Jurkat, Clone E6-1 (cell line): ENCODE results near the gene ALPI.
"Not testable (repeated sequence)": the region's sequence is repeated elsewhere in the genome, so short reads cannot be mapped to it uniquely, and the experiment has no call there.

ENCODE experiments used
- DNase-seq: peaks from one replicate; pipeline ENCODE4 v3.0.0-alpha.2; 2011; ENCODE audit warnings: low read depth, low spot score
- H3K4me3 ChIP-seq: 2 replicates; pipeline ENCODE4 v1.5.1; 2011; ENCODE audit warnings: mild to moderate bottlenecking, low read length, control low read depth, moderate library complexity

ALPI gene

DNA sequence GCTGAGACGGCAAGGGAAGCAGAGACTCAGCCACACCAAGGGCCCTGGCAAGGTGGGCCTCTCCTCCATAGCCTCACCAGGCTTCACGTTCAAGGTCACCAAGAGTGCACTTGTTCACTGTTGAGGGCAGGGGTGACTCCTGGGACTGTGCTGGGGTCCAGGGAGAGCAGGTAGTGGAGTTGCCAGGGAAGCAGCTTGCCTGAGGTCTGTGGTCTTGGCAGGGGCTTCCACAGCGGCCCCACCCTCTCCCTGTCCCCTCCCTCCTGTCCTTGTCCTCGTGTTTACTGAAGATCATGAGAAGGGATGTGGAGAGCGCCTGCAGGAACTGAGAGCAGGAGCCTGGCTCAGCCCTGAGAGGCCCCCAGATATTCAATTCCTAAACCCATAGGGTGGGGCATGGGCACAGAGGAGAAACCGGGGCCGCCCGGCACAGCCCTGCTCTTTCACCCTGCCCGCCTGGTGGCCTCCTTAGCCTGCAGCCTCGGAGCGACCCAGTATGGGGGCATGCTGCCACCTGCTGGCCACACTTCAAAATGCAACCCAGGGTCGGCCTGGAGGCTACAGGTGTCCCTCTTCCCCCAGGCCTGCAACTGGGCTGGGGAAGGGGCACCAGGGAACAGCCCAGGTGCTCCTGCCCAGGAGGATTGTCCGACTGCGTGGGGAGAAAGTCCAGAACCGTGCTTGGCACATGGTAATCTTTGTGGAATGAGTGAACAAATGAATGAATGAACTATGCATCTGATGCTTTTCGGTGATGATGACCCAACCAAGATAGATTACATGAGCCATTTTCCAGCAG is 15.5 kb upstream of the ALPI start:
- DNase-seq: peak; percentile 63

GRCh38 chr2:232441147-232441651 is 14.8 kb upstream of the ALPI start:
- DNase-seq: no peak
- no peak overlapping the region for H3K4me3 ChIP-seq

More for the DNA sequence above, 15.5 kb upstream of the ALPI start:
- not testable (repeated sequence) for H3K4me3 ChIP-seq

GRCh38 chr2:232441922-232442321 is 14.0 kb upstream of the ALPI start:
- not testable (repeated sequence) for DNase-seq, H3K4me3 ChIP-seq

- DNase-seq, H3K4me3 ChIP-seq: not testable (repeated sequence)
These were observed 13.5 kb upstream of the ALPI start for GRCh38 chr2:232442431-232442830.

- DNase-seq, H3K4me3 ChIP-seq: not testable (repeated sequence)
These were observed 12.9 kb upstream of the ALPI start for GRCh38 chr2:232443047-232443446.

GRCh38 chr2:232443669-232444408 is 12.1 kb upstream of the ALPI start:
- DNase-seq, H3K4me3 ChIP-seq: not testable (repeated sequence)

DNA sequence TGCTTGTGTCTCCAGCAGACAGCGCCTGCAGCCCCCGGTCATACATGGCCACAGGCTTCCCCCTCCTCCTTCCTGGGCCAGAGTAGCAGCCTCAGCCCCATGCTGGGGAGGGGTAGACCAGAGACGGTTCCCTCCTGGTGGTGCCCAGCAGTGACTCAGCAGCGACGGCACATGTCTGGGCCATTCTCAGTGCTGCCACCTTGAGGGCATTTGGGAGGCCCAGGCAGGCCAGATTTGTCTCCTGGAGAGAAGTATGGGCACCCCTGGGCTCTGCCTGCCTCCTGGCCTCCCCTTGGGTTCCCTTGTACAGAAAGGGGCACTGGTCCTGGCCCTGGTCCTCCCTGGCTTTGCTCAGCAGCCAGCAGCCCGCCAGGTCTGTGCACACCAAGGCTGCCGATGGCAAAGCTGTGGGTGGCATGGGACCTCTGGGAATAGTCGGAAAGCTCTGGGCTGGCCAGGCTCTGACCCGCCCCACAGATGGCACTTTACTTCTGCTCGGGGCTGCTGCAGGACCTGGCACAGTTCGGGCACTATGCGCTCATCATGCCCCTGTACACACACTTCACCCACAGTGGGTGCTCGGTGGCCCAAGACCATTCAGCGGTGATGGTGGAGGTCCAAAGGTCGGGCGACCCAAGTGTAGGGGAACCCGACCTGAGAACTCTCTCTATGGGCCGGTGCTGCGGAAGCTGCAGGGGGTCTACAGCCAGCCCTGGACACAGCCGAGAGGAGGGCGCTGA is 11.4 kb upstream of the ALPI start:
- H3K4me3 ChIP-seq: no peak overlapping the region
- peak; percentile 76 for DNase-seq

DNA sequence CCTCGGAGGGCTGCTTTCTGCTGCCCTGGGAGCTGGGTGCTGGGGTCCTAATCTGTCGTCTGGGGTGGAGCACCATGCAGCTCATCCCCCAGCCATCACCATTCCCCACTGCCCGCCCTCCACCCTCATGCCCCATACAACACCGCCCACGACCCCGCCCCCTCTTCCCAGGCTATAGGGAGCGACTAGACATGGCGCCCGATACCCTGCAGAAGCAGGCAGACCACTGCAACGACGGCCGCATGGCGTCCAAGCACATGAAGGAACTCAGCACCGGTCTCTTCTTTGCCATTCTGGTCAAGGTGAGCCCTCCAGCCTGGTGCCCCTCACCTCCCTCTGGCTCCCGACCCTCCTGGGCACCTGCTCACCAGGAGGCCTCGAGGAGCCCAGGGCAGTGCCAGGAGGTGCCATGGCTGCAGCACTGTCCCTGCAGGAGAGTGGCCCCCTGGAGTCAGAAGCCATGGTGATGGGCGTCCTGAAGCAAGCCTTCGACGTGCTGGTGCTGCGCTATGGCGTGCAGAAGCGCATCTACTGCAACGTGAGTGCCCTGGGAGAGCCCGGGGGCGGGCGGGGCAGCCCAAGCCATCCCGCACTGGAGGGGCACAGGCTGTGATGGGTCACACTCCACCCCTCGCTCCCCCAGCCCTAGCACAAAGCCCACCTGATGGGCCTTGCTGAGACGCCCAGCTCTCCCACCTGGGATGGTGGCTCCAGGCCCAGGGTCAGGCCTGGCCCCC is 10.6 kb upstream of the ALPI start:
- not testable (repeated sequence) for H3K4me3 ChIP-seq, DNase-seq

DNA sequence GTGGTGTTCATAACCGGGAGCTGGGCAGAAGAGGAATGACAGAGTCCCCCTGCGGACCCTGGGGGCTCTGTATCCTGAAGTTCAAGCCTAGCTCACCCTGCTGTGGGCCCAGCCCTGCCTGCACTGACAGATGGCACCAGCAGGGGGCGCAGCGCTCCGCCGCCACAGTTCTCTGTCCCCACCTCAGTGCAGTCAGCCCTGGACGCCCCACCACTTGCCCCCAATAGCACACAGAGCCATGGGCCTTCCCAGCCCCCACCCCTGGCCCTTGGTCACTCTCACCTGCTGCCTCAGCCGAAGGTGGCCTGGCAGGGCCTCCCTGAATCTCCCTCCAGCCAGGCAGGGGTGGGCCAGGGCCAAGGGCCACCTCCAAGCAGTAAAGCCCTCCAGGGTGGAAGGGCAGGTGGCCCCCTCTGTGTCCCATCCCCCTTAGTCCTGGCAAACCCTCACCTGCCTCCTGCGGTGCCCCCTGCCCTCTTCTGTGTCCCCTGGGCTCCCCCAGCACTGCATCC is 9.6 kb upstream of the ALPI start:
- DNase-seq, H3K4me3 ChIP-seq: not testable (repeated sequence)

- no peak overlapping the region for H3K4me3 ChIP-seq
- DNase-seq: no peak
These were observed 8.8 kb upstream of the ALPI start for GRCh38 chr2:232447091-232447620.

- no peak for DNase-seq
- no peak overlapping the region for H3K4me3 ChIP-seq
These were observed 8.2 kb upstream of the ALPI start for GRCh38 chr2:232447638-232448303.

- DNase-seq: peak; percentile 54
- no peak overlapping the region for H3K4me3 ChIP-seq
These were observed 7.7 kb upstream of the ALPI start for GRCh38 chr2:232448304-232448690.

- DNase-seq: no peak
- H3K4me3 ChIP-seq: no peak overlapping the region
These were observed 6.0 kb upstream of the ALPI start for GRCh38 chr2:232449964-232450363.

DNA sequence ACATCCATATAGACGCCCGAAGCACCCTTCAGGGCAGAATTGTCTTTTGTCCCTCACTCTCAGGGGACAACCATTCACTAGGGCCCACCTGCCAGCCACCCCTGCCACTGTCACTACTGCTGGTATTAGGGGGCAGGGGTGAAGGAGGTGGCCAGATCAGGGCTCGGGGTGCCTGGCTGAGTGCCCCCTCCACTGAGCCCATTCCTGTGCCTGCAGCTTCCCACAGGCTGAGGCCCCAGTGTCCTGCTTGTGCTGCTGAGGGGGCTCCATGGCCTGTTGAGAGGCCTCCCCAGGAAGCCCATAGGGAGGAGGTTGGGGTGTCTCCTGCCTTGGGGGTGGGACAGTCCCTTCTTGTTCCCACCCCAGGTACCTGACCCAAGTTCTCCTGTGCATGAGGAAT is 4.3 kb upstream of the ALPI start:
- not testable (repeated sequence) for H3K4me3 ChIP-seq, DNase-seq

- H3K4me3 ChIP-seq: no peak overlapping the region
- DNase-seq: no peak
These were observed 1.3 kb upstream of the ALPI start for GRCh38 chr2:232454630-232455029.

GRCh38 chr2:232456296-232457120 is 555 bp downstream of the ALPI start:
- H3K4me3 ChIP-seq: no peak overlapping the region
- DNase-seq: no peak
